Mesenchymal stem cell (in vitro differentiated cells and primary cell): ENCODE measurements around the gene LRRN2.
A peak's percentile ranks its signal among the peaks of the same experiment; 100 is the strongest.

Source experiments
- DNase-seq: peaks from one replicate; pipeline ENCODE4 v3.0.0-alpha.2; 2013
- H2AFZ ChIP-seq: one replicate; pipeline ENCODE4 v1.6.1; 2013; ENCODE audit warnings: low read depth, mild to moderate bottlenecking, control low read depth, inconsistent platforms, low read length, moderate library complexity
- H2AK5ac ChIP-seq: 2 replicates; pipeline ENCODE4 v1.6.1; 2013; ENCODE audit warnings: low read length, moderate library complexity, mild to moderate bottlenecking, inconsistent platforms; ENCODE audit not compliant: severe bottlenecking
- H2BK120ac ChIP-seq: one replicate; pipeline ENCODE4 v1.6.1; 2013; ENCODE audit warnings: low read depth, mild to moderate bottlenecking, inconsistent platforms, low read length, moderate library complexity
- H2BK12ac ChIP-seq, 2 experiments: one replicate each; pipeline ENCODE4 v1.6.1; 2013; ENCODE audit warnings: inconsistent platforms in 2 of 2, low read length in 2 of 2, mild to moderate bottlenecking in 2 of 2, moderate library complexity in 2 of 2, control low read depth in 1 of 2
- H2BK15ac ChIP-seq: one replicate; pipeline ENCODE4 v1.6.1; 2013; ENCODE audit warnings: mild to moderate bottlenecking, low read depth, inconsistent platforms; ENCODE audit not compliant: poor library complexity, severe bottlenecking
- H2BK5ac ChIP-seq: 2 replicates; pipeline ENCODE4 v1.6.1; 2013; ENCODE audit warnings: low read depth, mild to moderate bottlenecking, low read length, control low read depth, inconsistent platforms; ENCODE audit not compliant: poor library complexity, severe bottlenecking
- H3K14ac ChIP-seq, 2 experiments: one replicate each; pipeline ENCODE4 v1.6.1; 2013; ENCODE audit warnings: inconsistent platforms in 2 of 2, low read length in 2 of 2, control low read depth in 1 of 2, mild to moderate bottlenecking in 1 of 2, moderate library complexity in 1 of 2
- H3K18ac ChIP-seq, 2 experiments: one replicate each; pipeline ENCODE4 v1.6.1; 2013; ENCODE audit warnings: inconsistent platforms in 2 of 2, low read length in 2 of 2, control low read depth in 1 of 2, low read depth in 1 of 2, mild to moderate bottlenecking in 1 of 2
- H3K23ac ChIP-seq, 2 experiments: one replicate each; pipeline ENCODE4 v1.6.1; 2013; ENCODE audit warnings: inconsistent platforms in 2 of 2, low read length in 2 of 2, mild to moderate bottlenecking in 2 of 2, moderate library complexity in 2 of 2, control low read depth in 1 of 2
- H3K27ac ChIP-seq: 2 replicates; pipeline ENCODE4 v1.5.1; 2013; ENCODE audit warnings: mild to moderate bottlenecking, moderate library complexity, low read length, control low read depth, inconsistent platforms; ENCODE audit not compliant: poor library complexity, severe bottlenecking
- H3K27me3 ChIP-seq, 2 experiments: 2 replicates each; pipeline versions ENCODE4 v1.6.1 to v1.7.0; 2013; ENCODE audit warnings: low read length in 2 of 2, mild to moderate bottlenecking in 2 of 2, moderate library complexity in 2 of 2, control low read depth in 1 of 2, inconsistent platforms in 1 of 2; ENCODE audit not compliant: control insufficient read depth in 1 of 2, insufficient read depth in 1 of 2
- H3K36me3 ChIP-seq, 2 experiments: 2 replicates each; pipeline versions ENCODE4 v1.6.1 to v1.7.0; 2013; ENCODE audit warnings: low read length in 2 of 2, control low read depth in 1 of 2, inconsistent platforms in 1 of 2, low read depth in 1 of 2, mild to moderate bottlenecking in 1 of 2; ENCODE audit not compliant: insufficient read depth in 2 of 2, control insufficient read depth in 1 of 2
- H3K4ac ChIP-seq, 2 experiments: one replicate each; pipeline ENCODE4 v1.6.1; 2013; ENCODE audit warnings: inconsistent platforms in 2 of 2, low read length in 2 of 2, mild to moderate bottlenecking in 2 of 2, moderate library complexity in 2 of 2, control low read depth in 1 of 2, low read depth in 1 of 2
- H3K4me1 ChIP-seq: 2 replicates; pipeline ENCODE4 v1.6.1; 2013; ENCODE audit warnings: low read depth, low read length, control low read depth; ENCODE audit not compliant: control insufficient read depth, insufficient read depth
- H3K4me2 ChIP-seq: 2 replicates; pipeline ENCODE4 v1.6.1; 2013; ENCODE audit warnings: low read length, mild to moderate bottlenecking, inconsistent platforms; ENCODE audit not compliant: poor library complexity, severe bottlenecking
- H3K4me3 ChIP-seq, 2 experiments: 2 replicates each; pipeline versions ENCODE4 v1.5.1 to v1.7.0; 2013; ENCODE audit warnings: low read length in 2 of 2, mild to moderate bottlenecking in 2 of 2, control low read depth in 1 of 2, low read depth in 1 of 2; ENCODE audit not compliant: insufficient read depth in 1 of 2
- H3K79me1 ChIP-seq: replicated peaks from 2 replicates; pipeline ENCODE4 v1.6.1; 2013; ENCODE audit warnings: mild to moderate bottlenecking, control low read depth, low read length, inconsistent platforms; ENCODE audit not compliant: poor library complexity, severe bottlenecking
- H3K9ac ChIP-seq: 2 replicates; pipeline ENCODE4 v1.7.0; 2013; ENCODE audit warnings: mild to moderate bottlenecking, low read length, moderate library complexity
- H3K9me3 ChIP-seq: 2 replicates; pipeline ENCODE4 v1.7.0; 2013; ENCODE audit warnings: mild to moderate bottlenecking, low read length; ENCODE audit not compliant: control insufficient read depth
- H4K8ac ChIP-seq: one replicate; pipeline ENCODE4 v1.6.1; 2013; ENCODE audit warnings: inconsistent platforms, mild to moderate bottlenecking, low read length, moderate library complexity
- H4K91ac ChIP-seq: one replicate; pipeline ENCODE4 v1.6.1; 2013; ENCODE audit warnings: mild to moderate bottlenecking, low read length, inconsistent platforms
- WGBS: methylation state at CpG from one replicate; pipeline ENCODE4 v1.1.7; 2013; ENCODE audit warnings: mixed read lengths; 5-methylcytosine and 5-hydroxymethylcytosine counted together

The LRRN2 gene

DNA sequence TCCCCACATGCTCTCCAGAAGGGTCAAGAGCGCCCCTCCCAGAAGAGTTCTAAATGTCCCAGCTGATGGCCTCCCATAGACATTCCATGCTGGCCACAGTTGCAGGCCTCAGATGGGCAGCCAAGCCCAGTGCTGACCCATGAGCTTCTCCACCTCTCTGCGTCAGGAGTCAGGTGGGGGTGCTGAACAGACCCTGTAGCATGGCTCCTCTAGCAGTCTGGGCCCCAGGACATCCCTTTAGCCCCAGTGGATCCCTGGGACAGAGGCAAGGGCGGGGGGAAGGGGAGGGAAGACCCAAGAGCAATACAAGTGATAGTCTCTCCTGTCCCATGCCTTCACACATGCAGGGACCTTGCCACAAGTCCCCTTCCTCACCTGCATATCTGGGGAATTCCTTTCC lies 56.7 kb downstream of the LRRN2 start:
- Histone ChIP-seq H3K4ac (peak overlapping the region in 1 of 2 experiments; percentile 5), H3K9ac (no peak overlapping the region), H2BK120ac (no peak overlapping the region), H3K23ac (no peak overlapping the region), H3K27ac (no peak overlapping the region), H4K8ac (no peak overlapping the region), H3K79me1 (no peaks in the 10 kb centered on the region), H2AFZ (no peak overlapping the region), H2BK15ac (no peak overlapping the region), H3K9me3 (no peaks in the 10 kb centered on the region), H4K91ac (no peak overlapping the region), H3K4me1 (no peaks in the 10 kb centered on the region), H3K14ac (no peak overlapping the region), H3K4me3 (no peak overlapping the region), H2AK5ac (no peak overlapping the region), H2BK12ac (no peak overlapping the region), H3K27me3 (peaks cover 16 to 79% of the 10 kb centered on the region in 2 experiments), H3K36me3 (no peaks in the 10 kb centered on the region), H3K18ac (no peak overlapping the region), H3K4me2 (no peak overlapping the region), H2BK5ac (no peak overlapping the region)
- DNase-seq: no peak
- 92% methylated on average over 3 of the region's 3 CpGs for WGBS

GRCh38 chr1:204627436-204627835 lies 58.1 kb downstream of the LRRN2 start:
- Histone ChIP-seq H4K91ac (no peak overlapping the region), H2AFZ (no peak overlapping the region), H3K9ac (no peak overlapping the region), H3K14ac (no peak overlapping the region), H3K79me1 (no peaks in the 10 kb centered on the region), H3K9me3 (no peaks in the 10 kb centered on the region), H3K36me3 (no peaks in the 10 kb centered on the region), H2BK5ac (no peak overlapping the region), H2BK120ac (no peak overlapping the region), H3K4me2 (no peak overlapping the region), H4K8ac (no peak overlapping the region), H2AK5ac (no peak overlapping the region), H3K18ac (no peak overlapping the region), H3K23ac (no peak overlapping the region), H3K27me3 (peaks cover 16 to 81% of the 10 kb centered on the region in 2 experiments), H2BK12ac (no peak overlapping the region), H3K4me3 (no peak overlapping the region), H3K4me1 (peaks cover 5% of the 10 kb centered on the region), H3K27ac (no peak overlapping the region), H3K4ac (no peak overlapping the region), H2BK15ac (no peak overlapping the region)
- DNase-seq: no peak
- WGBS: 90% methylated on average over 4 of the region's 4 CpGs

- Histone ChIP-seq H3K27ac (no peak overlapping the region), H2BK5ac (no peak overlapping the region), H3K4ac (no peak overlapping the region), H3K18ac (no peak overlapping the region), H3K4me3 (no peak overlapping the region), H3K36me3 (no peaks in the 10 kb centered on the region), H3K4me2 (no peak overlapping the region), H3K9ac (no peak overlapping the region), H2BK12ac (peak overlapping the region in 1 of 2 experiments; percentile 34), H3K9me3 (no peaks in the 10 kb centered on the region), H3K79me1 (no peaks in the 10 kb centered on the region), H2AK5ac (no peak overlapping the region), H3K14ac (no peak overlapping the region), H3K23ac (no peak overlapping the region), H2BK120ac (no peak overlapping the region), H3K27me3 (peaks cover 16 to 82% of the 10 kb centered on the region in 2 experiments), H4K91ac (no peak overlapping the region), H3K4me1 (peaks cover 5% of the 10 kb centered on the region), H2BK15ac (no peak overlapping the region), H4K8ac (no peak overlapping the region), H2AFZ (no peak overlapping the region)
- no peak for DNase-seq
- 87% methylated on average over 7 of the region's 7 CpGs for WGBS
Observed at GRCh38 chr1:204626381-204626780, 59.2 kb downstream of the LRRN2 start.

GRCh38 chr1:204624631-204625216 lies 60.8 kb downstream of the LRRN2 start:
- Histone ChIP-seq H3K4me1 (peaks cover 5% of the 10 kb centered on the region), H2AK5ac (no peak overlapping the region), H2BK5ac (no peak overlapping the region), H2BK15ac (no peak overlapping the region), H3K79me1 (no peaks in the 10 kb centered on the region), H2BK120ac (no peak overlapping the region), H3K4me2 (no peak overlapping the region), H2BK12ac (peak overlapping the region in 1 of 2 experiments; percentile 52), H3K23ac (no peak overlapping the region), H3K4me3 (no peak overlapping the region), H4K91ac (no peak overlapping the region), H2AFZ (no peak overlapping the region), H3K4ac (no peak overlapping the region), H4K8ac (peak overlapping the region; percentile 73), H3K36me3 (no peaks in the 10 kb centered on the region), H3K27ac (no peak overlapping the region), H3K18ac (peak overlapping the region in 1 of 2 experiments; percentile 34), H3K9me3 (no peaks in the 10 kb centered on the region), H3K27me3 (peaks cover 26 to 81% of the 10 kb centered on the region in 2 experiments), H3K9ac (no peak overlapping the region), H3K14ac (no peak overlapping the region)
- 62% methylated on average over 6 of the region's 12 CpGs for WGBS
- no peak for DNase-seq
